ENCODE data around the gene MAPK10. TPM values are rescaled to one million over a fixed set of nuclear protein-coding genes. Genes with fewer than 3 reads are reported as not detected.
A peak's percentile ranks its signal among the peaks of the same experiment; 100 is the strongest.

MAPK10 gene
- total RNA-seq, 1 experiment from 2014 or later, result 13.7 TPM

DNA sequence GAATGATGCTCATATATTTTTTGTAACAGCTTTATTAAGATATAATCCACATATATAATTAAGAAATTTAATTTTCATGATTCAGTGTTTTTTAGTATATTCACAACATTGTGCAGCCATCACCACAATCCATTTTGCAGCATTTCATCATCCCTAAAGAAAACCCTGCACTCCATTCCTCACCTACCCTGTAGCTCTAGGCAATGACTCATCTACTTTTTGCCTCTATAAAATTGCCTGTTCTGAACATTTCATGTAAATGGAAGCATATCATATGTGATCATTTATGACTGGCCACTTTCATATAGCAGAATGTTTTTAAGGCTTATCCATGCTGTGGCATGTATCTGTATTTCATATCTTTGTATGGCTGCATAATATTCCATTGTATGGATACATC is 339.9 kb downstream of the MAPK10 start:
- no peak overlapping the region for H3K4me3 ChIP-seq (ENCODE audit: insufficient read depth, low read depth, low read length)

DNA sequence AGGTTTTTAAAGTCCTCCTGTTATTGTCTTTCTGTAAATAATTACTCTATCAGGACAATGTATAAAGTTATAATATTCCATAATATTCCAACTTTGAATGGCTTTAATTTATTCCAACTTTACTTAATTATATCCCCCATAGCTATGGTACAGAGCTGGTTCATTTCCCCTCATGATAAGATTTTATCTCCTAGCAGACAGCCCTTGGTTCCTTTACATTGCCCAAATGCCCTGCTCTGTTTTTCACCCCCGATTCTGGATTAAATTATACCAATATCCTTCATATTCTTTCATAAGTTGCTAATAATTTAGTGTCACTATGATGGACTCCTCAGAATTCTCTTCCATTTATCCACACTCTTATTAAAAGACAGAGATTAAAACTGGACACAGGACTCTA is 340.5 kb downstream of the MAPK10 start:
- H3K27me3 ChIP-seq (ENCODE audit: control insufficient read depth, insufficient read depth, low read length), result no peaks in the 10 kb centered on the region
- H3K4me3 ChIP-seq (ENCODE audit: insufficient read depth, low read depth, low read length), result no peak overlapping the region
- no peak for DNase-seq
- H3K36me3 ChIP-seq (replicated peaks; ENCODE audit: control insufficient read depth, insufficient read depth, low read length), result no peaks in the 10 kb centered on the region

More for the DNA sequence above, 339.9 kb downstream of the MAPK10 start:
- H3K36me3 ChIP-seq (replicated peaks; ENCODE audit: control insufficient read depth, insufficient read depth, low read length), result no peaks in the 10 kb centered on the region
- no peak for DNase-seq
- H3K27me3 ChIP-seq (ENCODE audit: control insufficient read depth, insufficient read depth, low read length), result no peaks in the 10 kb centered on the region

DNA sequence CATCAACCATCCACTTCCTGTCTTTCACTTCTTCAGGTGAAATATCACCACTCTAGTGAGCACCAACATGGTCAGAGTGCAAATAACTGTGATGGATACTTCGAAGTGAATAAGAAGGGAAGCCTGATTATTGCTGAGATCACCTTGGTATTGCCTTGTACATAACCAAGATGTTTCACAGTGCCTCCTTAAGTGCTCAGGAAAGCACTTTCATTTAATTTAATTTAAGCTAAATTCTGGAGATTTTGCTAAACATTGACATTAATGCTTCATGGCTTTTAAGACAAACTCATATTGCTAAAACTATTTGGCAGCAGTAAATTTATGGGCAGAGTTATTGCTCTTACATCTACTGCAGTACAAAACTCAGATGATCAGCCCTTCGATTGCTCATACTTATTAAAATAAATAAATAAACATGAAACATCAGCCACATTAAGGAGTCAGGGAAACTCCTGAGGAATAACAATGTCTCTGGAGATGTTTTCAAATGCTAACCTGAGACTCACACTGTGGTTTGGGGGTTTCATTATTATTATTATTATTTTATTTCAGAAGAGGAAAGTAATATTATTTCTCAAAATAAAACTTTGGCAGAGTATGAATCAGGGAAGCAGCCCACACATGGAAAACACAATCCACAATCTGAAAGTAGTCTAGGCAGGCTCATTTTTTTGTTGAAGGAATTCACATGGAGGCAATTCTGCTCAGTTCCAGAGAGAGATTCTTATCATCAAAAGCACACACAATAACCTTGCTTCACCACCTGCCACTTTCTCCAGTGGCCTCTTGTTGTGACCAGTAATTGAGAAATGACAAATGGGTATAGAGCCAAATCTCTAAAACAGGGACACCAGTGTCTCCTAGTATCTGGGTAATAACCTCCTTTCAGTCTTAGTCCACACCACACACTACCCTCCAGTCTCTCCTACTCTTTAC is 344.2 kb downstream of the MAPK10 start:
- no peak for DNase-seq
- Histone ChIP-seq H3K36me3 (replicated peaks; ENCODE audit: control insufficient read depth, insufficient read depth, low read length) (no peaks in the 10 kb centered on the region), H3K4me3 (ENCODE audit: insufficient read depth, low read depth, low read length) (no peak overlapping the region), H3K27me3 (ENCODE audit: control insufficient read depth, insufficient read depth, low read length) (no peaks in the 10 kb centered on the region)

DNA sequence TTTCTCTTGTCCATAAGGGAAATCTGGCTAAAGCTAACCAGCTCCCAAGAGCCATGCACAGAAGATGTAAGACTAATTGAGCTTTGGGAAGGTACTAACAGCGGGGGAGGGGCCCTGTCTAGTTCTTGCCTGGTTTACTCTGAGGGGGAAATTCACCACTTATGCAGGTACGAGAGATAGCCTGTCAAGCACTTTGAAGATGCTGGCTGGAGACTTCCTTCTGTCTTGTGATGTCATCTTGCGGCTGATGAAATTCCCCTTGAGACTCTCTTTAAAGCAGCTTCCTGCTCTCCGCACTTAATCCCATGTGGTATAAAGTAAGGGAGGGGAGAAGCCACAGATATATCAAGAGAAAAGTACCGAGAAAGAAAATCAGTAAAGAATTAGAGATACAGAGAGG is 345.3 kb downstream of the MAPK10 start:
- peak; percentile 9 for DNase-seq
- H3K4me3 ChIP-seq (ENCODE audit: insufficient read depth, low read depth, low read length), result no peak overlapping the region
- no peaks in the 10 kb centered on the region for H3K36me3 ChIP-seq (replicated peaks; ENCODE audit: control insufficient read depth, insufficient read depth, low read length)
- no peaks in the 10 kb centered on the region for H3K27me3 ChIP-seq (ENCODE audit: control insufficient read depth, insufficient read depth, low read length)

DNA sequence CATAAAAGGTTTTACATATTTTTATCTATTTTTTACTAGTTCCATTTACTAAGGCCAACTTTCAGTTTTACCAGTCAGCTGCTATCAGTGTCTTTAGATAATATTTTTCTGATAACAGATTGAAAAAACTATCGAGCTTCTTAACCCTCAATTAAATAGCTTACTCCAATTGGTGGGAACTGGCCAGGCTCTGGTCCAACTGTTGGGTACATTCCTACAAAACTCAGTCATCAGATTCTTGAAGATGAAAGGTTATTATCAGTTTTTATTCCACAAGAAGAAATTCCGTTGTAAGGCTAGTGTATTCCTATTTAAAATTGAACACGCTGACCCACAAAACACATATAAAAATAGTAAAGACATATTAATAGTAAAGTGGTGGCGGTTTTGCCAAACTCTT is 346.2 kb downstream of the MAPK10 start:
- DNase-seq, result no peak

DNA sequence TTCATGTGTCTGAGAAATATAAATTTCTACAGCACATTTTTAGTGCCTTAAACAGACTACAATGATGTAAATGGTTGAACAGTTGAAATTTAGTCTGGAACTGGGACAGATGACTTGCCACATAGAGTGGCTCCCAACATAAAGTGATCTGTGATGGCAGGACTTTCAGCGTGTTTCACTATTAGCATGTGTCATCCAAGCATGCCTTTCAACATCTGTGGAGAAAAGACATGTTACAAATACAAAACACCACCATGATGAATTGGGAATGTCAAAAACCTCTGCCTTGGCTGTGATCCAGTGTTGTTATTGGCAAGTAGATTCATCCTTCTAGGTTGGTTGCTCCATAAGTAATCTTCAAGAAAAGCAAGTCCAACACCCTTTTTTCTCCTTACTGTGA is 348.7 kb downstream of the MAPK10 start:
- Histone ChIP-seq H3K36me3 (replicated peaks; ENCODE audit: control insufficient read depth, insufficient read depth, low read length) (no peaks in the 10 kb centered on the region), H3K4me3 (ENCODE audit: insufficient read depth, low read depth, low read length) (no peak overlapping the region), H3K27me3 (ENCODE audit: control insufficient read depth, insufficient read depth, low read length) (no peaks in the 10 kb centered on the region)
- no peak for DNase-seq

More for the DNA sequence above, 346.2 kb downstream of the MAPK10 start:
- Histone ChIP-seq H3K27me3 (ENCODE audit: control insufficient read depth, insufficient read depth, low read length) (no peaks in the 10 kb centered on the region), H3K36me3 (replicated peaks; ENCODE audit: control insufficient read depth, insufficient read depth, low read length) (no peaks in the 10 kb centered on the region), H3K4me3 (ENCODE audit: insufficient read depth, low read depth, low read length) (no peak overlapping the region)

DNA sequence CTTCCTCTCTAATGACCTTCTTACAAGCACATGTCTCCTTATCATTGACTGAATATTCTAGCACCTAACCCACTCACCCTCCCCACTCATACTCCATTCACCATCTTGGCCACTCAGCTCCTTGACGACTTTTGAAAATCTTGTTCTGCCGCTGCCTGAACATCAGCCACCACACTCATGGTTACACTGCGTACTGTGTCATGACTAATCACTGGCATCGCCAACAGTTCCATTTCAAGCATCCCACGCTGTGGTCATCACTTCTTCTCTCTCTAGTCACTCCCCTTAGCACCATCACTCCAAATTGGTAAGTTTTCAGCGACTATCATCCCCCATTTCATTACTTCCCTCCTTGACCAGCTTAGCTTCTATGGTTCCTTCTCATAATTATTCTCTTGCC is 352.8 kb downstream of the MAPK10 start:
- no peaks in the 10 kb centered on the region for H3K36me3 ChIP-seq (replicated peaks; ENCODE audit: control insufficient read depth, insufficient read depth, low read length)
- no peaks in the 10 kb centered on the region for H3K27me3 ChIP-seq (ENCODE audit: control insufficient read depth, insufficient read depth, low read length)
- DNase-seq, result no peak
- no peak overlapping the region for H3K4me3 ChIP-seq (ENCODE audit: insufficient read depth, low read depth, low read length)

DNA sequence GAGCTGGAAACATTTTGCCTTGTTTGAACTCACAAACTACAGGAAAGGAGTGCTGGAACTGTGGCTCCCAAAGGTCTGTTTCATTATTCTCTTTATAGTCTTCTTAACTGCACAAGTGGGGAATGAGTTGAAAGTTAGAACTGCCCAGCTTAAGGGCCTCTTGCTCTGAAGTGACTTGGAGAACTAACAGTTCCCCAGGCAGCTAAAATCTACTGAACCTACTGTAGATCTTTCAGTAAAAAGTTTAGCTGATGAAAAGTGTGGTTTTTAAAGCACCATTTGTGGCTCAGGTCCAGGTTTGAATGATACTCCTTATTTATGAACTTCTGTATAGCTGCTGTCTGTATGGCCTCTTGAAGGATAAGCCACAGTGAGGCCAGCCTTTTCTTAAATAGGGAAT is 353.8 kb downstream of the MAPK10 start:
- H3K4me3 ChIP-seq (ENCODE audit: insufficient read depth, low read depth, low read length), result no peak overlapping the region
- no peaks in the 10 kb centered on the region for H3K36me3 ChIP-seq (replicated peaks; ENCODE audit: control insufficient read depth, insufficient read depth, low read length)
- no peak for DNase-seq
- no peaks in the 10 kb centered on the region for H3K27me3 ChIP-seq (ENCODE audit: control insufficient read depth, insufficient read depth, low read length)

DNA sequence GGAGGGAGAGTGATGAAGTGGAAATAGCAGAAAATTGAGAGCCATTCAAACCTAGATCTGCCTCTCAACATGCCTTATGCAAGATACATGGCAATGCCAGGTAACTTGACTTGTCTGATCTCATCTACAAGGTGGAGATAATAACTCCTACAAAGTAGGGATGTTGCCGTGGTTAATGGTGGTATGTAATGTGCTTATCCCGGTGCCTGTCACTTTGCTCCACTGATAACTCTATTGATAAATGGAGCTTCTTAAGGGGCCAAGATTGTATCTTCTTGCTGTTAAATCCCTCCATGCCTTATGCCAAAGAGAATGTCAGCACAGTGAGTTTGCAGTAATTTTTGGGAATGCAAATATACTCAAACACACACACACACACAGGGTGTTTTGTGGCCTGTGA is 355.8 kb downstream of the MAPK10 start:
- DNase-seq, result no peak
- H3K4me3 ChIP-seq (ENCODE audit: insufficient read depth, low read depth, low read length), result no peak overlapping the region
- H3K36me3 ChIP-seq (replicated peaks; ENCODE audit: control insufficient read depth, insufficient read depth, low read length), result no peaks in the 10 kb centered on the region
- H3K27me3 ChIP-seq (ENCODE audit: control insufficient read depth, insufficient read depth, low read length), result no peaks in the 10 kb centered on the region

DNA sequence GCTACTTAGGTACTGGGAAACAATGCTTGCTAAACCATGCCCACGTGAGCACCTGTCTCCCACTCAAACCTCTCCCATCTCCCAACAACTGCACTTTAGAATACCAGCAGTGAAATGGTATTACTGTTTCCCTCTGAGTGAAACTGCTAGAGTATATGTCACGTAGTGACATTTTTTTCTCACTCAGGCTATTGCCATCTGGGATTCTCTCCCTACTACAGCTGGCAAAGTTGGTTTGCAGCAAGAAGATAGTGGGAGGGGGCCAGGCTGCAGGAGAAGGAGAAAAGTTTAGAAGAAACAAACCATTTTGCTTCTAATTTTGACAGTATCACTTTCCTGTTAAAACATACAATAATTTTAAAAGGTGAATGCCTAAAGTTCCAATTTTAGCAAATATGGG is 358.3 kb downstream of the MAPK10 start:
- H3K27me3 ChIP-seq (ENCODE audit: control insufficient read depth, insufficient read depth, low read length), result no peaks in the 10 kb centered on the region
- H3K36me3 ChIP-seq (replicated peaks; ENCODE audit: control insufficient read depth, insufficient read depth, low read length), result no peaks in the 10 kb centered on the region
- no peak overlapping the region for H3K4me3 ChIP-seq (ENCODE audit: insufficient read depth, low read depth, low read length)
- DNase-seq, result no peak

DNA sequence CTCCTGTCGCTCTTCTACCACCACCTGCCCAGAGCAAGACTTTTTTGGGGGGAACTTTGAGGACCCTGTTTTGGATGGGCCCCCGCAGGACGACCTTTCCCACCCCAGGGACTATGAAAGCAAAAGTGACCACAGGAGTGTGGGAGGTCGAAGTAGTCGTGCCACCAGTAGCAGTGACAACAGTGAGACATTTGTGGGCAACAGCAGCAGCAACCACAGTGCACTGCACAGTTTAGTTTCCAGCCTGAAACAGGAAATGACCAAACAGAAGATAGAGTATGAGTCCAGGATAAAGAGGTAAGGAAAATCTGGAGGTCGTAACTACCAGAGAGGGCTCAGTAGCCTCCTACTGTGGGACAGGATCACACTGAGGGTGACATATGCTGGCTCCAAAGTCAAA is 364.5 kb downstream of the MAPK10 start:
- no peaks in the 10 kb centered on the region for H3K36me3 ChIP-seq (replicated peaks; ENCODE audit: control insufficient read depth, insufficient read depth, low read length)
- DNase-seq, result no peak
- no peak overlapping the region for H3K4me3 ChIP-seq (ENCODE audit: insufficient read depth, low read depth, low read length)
- no peaks in the 10 kb centered on the region for H3K27me3 ChIP-seq (ENCODE audit: control insufficient read depth, insufficient read depth, low read length)

DNA sequence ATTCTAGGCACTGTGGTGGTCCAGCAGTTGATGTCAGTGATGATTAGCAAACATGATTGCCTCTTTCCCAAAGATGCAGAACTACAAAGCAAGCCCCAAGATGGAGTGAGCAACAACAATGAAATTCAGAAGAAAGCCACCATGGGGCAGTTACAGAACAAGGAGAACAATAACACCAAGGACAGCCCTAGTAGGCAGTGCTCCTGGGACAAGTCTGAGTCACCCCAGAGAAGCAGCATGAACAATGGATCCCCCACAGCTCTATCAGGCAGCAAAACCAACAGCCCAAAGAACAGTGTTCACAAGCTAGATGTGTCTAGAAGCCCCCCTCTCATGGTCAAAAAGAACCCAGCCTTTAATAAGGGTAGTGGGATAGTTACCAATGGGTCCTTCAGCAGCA is 365.3 kb downstream of the MAPK10 start:
- H3K4me3 ChIP-seq (ENCODE audit: insufficient read depth, low read depth, low read length), result no peak overlapping the region
- H3K36me3 ChIP-seq (replicated peaks; ENCODE audit: control insufficient read depth, insufficient read depth, low read length), result no peaks in the 10 kb centered on the region
- H3K27me3 ChIP-seq (ENCODE audit: control insufficient read depth, insufficient read depth, low read length), result no peaks in the 10 kb centered on the region
- DNase-seq, result no peak

DNA sequence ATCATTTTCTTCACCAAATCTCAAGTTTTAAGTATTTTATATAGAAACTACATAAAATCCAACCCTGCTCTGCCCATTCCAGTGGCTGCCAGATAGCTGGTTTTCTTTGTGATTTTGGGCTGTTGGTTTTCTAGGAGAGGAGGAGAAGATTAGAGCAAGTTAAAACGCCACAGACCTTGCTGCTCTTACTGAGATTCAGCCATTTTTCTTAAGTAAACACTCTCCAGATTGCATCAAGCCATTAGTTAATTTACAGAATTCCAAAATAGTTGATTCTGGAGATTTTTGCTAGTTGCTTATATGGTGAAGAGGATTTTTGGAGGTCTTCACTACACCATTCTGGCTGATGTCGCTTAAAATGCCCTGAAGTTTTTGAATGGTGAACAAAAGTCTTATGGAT is 366.2 kb downstream of the MAPK10 start:
- Histone ChIP-seq H3K36me3 (replicated peaks; ENCODE audit: control insufficient read depth, insufficient read depth, low read length) (no peaks in the 10 kb centered on the region), H3K27me3 (ENCODE audit: control insufficient read depth, insufficient read depth, low read length) (no peaks in the 10 kb centered on the region), H3K4me3 (ENCODE audit: insufficient read depth, low read depth, low read length) (no peak overlapping the region)
- no peak for DNase-seq

DNA sequence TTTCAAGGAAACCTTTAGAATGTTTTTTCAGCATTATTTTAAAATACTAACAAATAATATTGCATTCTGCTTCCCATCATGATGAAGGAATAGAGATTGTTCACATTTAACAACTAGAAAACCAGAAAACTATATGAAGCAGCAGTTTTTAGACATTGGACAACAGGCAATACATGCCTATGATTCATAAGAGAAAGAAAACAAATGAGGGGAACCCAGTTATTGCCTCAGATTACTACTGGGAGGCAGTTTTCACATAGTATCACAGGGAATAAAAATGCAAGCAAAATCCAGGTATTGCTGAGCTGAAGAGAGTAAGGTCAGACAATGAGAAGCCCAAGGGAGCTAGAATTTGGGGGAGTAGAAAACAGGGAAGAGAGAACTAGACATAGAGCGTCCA is 373.6 kb downstream of the MAPK10 start:
- DNase-seq, result no peak
- H3K27me3 ChIP-seq (ENCODE audit: control insufficient read depth, insufficient read depth, low read length), result no peaks in the 10 kb centered on the region
- H3K4me3 ChIP-seq (ENCODE audit: insufficient read depth, low read depth, low read length), result no peak overlapping the region
- H3K36me3 ChIP-seq (replicated peaks; ENCODE audit: control insufficient read depth, insufficient read depth, low read length), result no peaks in the 10 kb centered on the region

DNA sequence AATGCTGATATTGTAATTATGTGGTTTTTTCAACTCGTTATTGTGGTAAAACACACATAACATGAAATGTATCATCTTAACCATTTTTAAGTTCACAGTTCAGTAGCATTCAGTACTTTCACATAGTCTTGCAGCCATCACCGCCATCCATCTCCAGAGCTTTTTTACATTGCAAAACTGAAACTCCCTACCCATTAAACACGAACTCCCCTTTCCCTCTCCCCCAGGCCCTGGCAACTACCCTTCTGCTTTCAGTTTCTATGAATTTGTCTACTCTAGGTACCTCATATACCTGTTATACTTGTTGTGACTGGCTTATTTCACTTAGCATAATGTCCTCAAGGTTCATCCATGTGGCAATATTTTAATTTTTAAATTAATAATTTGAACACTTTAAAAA is 380.6 kb downstream of the MAPK10 start:
- Histone ChIP-seq H3K4me3 (ENCODE audit: insufficient read depth, low read depth, low read length) (no peak overlapping the region), H3K36me3 (replicated peaks; ENCODE audit: control insufficient read depth, insufficient read depth, low read length) (no peaks in the 10 kb centered on the region), H3K27me3 (ENCODE audit: control insufficient read depth, insufficient read depth, low read length) (no peaks in the 10 kb centered on the region)
- no peak for DNase-seq
